Fibroblast of pulmonary artery (primary cell): ENCODE data around the gene TMEM121.
"Not testable (repeated sequence)": the region's sequence is repeated elsewhere in the genome, so short reads cannot be mapped to it uniquely, and the experiment has no call there.

ENCODE experiments used
- DNase-seq: peaks from one replicate; pipeline ENCODE4 v3.0.0-alpha.2; 2010; ENCODE audit warnings: low read depth
- H3K4me3 ChIP-seq: replicated peaks from 2 replicates; pipeline ENCODE4 v1.5.1; 2011; ENCODE audit warnings: low read depth, mild to moderate bottlenecking, control low read depth, low read length, moderate library complexity
- TF ChIP-seq, protein P1 (sequence below): IDR thresholded peaks from 2 replicates; pipeline ENCODE4 v1.5.1; 2011; ENCODE audit warnings: mild to moderate bottlenecking, control low read depth, low read length, inconsistent platforms; ENCODE audit errors: missing control alignments

TMEM121 gene

DNA sequence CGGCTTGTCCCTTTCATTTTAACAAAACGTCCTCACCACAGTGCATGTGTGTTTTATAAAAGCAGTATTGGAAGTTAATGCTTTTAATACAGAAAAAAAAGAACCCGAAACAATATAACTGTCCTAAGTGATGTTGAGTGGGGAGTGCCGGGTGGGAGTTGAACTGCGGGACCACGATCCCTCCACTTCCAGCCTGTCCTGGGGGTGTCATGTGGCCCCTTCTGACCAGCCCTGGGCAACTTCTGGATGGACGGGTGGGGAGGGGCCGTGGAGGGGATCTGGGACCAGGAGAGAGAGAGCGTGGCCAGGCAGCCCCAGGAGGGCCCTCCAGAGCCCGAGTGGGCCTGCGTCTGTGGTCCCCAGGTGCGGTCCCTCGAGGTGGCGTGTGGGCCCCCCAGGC lies 35.0 kb downstream of the TMEM121 start:
- not testable (repeated sequence) for DNase-seq

DNA sequence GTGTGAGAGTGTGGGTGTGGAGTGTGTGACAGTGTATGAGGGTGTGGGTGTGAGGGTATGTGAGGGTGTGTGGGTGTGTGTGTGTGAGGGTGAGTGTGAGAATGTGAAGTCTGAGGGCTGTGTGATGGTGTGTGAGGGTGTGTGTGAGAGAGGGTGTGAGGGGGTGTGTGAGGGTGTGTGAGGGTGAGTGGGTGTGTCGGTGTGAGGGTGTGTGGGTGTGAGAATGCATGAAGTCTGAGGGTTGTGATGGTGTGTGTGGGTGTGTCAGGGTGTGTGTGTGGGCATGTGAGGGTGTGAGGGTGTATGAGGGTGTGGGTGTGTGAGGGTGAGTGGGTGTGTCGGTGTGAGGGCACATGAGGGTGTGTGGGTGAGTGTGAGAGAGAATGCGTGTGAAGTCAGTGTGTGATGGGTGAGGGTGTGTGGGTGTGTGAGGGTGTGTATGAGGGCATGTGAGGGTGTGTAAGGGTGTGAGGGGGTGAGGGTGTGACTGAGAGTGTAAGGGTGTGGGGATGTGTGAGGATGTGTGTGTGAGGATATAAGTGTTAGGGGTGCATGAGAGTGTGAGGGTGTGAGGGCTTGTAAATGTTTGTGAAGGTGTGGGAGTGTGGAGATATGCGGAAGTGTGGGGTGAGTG lies 36.4 kb downstream of the TMEM121 start:
- no peak for DNase-seq
- TF ChIP-seq, protein P1, sequence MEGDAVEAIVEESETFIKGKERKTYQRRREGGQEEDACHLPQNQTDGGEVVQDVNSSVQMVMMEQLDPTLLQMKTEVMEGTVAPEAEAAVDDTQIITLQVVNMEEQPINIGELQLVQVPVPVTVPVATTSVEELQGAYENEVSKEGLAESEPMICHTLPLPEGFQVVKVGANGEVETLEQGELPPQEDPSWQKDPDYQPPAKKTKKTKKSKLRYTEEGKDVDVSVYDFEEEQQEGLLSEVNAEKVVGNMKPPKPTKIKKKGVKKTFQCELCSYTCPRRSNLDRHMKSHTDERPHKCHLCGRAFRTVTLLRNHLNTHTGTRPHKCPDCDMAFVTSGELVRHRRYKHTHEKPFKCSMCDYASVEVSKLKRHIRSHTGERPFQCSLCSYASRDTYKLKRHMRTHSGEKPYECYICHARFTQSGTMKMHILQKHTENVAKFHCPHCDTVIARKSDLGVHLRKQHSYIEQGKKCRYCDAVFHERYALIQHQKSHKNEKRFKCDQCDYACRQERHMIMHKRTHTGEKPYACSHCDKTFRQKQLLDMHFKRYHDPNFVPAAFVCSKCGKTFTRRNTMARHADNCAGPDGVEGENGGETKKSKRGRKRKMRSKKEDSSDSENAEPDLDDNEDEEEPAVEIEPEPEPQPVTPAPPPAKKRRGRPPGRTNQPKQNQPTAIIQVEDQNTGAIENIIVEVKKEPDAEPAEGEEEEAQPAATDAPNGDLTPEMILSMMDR: no peak
- H3K4me3 ChIP-seq: no peak overlapping the region

More for the DNA sequence above, 35.0 kb downstream of the TMEM121 start:
- H3K4me3 ChIP-seq: not testable (repeated sequence)

DNA sequence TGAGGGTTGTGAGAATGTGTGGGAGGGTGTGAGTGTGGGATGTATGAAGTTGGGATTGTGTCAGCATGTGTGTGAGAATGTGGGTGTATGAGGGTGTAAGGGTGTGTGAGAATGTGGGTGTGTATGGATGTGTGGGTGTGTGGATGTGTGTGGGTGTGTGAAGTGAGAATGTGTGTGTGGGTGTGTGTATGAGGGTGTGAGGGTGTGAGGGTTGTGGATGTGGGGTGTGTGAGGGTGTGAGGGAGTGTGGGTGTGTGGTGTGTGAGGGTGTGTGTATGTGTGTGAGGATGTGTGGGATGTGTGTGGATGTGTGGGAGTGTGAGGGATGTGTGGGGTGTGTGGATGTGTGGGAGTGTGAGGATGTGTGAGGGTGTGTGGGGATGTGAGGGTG lies 37.0 kb downstream of the TMEM121 start:
- TF ChIP-seq, protein P1: no peak
- DNase-seq: no peak
- no peak overlapping the region for H3K4me3 ChIP-seq

DNA sequence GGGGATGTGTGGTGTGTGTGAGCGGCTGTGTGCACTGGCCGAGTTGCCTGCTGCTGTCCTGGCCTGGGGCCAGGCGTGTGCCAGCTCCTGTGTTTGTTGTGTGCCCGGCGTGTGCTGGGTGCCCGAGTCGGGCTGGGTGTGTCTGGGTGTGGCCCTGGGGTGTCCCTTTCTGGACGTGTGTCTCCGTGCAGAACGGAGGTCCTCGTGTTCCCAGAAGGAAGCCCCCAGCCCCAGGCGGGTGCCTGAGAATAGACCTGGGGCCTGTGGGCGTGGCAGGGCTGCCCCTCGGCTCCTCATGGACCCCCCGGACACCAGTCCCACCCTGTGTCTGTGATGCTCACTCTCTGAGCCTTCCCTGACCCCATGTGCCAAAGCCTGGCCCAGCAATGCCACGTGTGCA lies 38.2 kb downstream of the TMEM121 start:
- DNase-seq, H3K4me3 ChIP-seq: not testable (repeated sequence)

DNA sequence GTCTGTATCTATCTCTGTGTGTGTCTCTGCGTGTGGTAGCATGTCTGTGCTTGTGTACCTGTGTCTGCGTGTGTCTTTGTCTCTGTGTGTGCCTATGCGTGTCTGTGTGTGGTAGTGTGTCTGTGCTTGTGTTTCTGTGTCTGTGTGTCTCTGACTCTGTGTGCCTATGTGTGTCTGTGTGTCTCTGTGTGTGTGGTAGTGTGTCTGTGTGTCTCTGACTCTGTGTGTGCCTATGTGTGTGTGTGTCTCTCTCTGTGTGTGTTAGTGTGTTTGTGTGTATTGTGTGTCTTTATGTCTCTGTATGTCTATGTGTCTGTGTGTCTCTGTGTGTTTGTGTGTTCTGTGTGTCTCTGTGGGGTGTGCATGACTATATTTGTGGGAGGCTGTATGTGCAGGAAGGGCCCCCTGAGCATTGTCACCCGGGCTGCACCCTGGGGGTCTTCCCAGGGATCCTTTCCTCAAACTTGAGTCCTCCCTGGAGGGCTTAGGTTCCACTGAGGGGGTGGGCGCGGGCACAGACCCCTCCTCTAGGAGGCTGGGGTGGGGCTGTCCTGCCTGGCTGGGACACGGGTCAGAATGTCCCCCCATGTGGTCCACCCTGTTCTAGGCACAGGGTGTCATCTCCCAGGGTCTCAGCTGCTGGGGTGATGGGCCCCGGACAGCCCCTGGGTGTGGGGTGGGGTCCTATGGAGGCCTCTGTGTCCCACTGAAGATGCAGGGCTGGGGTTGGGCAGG lies 39.0 kb downstream of the TMEM121 start:
- not testable (repeated sequence) for H3K4me3 ChIP-seq, DNase-seq

DNA sequence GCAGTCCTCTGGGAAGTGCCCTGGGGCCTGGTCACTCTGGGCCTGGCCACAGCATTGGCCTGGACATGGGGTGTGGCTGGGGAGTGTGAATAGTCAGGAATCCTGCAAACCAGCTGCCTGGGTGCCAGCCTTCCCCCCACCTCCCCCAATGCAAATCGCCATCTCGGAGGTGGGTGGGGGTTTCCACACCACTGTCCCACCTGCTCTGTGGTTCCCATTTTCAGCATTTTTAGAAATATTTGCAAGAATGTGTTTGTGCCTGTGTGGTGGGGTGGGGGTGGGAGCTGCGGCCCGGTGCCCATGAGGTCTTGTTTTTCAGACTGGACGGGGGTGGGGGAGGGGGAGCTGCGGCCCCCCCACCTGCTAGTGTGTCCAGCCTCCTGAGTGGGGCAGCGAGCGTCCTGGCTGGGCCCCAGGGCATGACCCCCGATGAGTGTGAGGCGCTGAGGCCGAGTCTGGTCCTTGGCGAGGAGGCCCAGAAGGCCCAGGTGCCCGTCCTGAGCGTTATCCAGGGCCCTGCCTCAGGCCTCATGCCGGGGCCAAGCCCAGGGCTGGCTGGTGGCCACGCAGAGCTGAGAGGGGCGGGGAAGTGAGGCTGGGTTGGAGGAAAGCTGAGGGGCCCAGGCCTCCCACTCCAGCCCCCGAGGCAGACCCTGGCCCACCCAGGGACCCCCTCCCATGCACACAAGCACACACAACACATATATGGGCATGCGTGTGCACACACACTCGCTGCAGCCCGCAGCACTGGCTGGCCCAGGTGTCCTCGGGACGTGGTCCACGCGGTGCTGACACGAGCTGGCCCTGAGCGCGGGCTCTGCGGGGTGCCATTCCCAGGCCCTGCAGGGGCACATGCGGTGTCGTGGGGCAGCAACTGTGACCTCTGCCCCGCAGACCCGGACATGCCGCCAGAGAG lies 40.1 kb downstream of the TMEM121 start:
- DNase-seq, H3K4me3 ChIP-seq: not testable (repeated sequence)

DNA sequence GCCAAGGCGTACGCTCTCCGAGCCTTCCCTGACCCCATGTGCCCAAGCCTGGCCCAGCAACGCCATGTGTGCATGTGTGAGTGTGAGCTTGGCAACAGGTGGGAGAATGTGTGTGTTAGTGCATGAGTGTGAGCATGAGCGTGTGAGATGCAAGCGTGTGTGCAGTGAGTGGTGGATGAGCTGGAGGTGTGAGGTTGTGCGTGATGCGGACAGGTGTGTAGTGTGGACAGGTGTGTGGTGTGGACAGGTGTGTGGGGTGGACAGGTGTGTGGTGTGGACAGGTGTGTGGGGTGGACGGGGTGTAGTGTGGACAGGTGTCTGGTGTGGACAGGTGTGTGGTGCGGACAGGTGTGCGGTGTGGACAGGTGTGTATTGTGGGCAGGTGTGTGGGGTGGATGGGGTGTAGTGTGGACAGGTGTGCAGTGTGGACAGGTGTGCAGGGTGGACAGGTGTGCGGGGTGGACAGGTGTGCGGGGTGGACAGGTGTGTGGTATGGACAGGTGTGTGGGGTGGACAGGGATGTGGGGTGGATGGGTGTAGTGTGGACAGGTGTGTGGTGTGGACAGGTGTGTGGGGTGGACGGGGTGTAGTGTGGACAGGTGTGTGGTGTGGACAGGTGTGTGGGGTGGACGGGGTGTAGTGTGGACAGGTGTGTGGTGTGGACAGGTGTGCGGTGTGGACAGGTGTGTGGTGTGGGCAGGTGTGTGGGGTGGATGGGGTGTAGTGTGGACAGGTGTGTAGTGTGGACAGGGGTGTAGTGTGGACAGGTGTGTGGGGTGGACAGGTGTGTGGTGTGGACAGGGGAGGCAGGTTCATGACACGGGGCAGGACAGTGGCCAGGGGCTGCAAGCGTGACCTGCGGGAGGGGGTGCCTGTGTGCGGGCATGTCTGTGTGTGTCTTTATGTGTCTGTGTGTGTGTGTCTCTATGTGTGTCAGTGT lies 41.1 kb downstream of the TMEM121 start:
- not testable (repeated sequence) for H3K4me3 ChIP-seq, DNase-seq

DNA sequence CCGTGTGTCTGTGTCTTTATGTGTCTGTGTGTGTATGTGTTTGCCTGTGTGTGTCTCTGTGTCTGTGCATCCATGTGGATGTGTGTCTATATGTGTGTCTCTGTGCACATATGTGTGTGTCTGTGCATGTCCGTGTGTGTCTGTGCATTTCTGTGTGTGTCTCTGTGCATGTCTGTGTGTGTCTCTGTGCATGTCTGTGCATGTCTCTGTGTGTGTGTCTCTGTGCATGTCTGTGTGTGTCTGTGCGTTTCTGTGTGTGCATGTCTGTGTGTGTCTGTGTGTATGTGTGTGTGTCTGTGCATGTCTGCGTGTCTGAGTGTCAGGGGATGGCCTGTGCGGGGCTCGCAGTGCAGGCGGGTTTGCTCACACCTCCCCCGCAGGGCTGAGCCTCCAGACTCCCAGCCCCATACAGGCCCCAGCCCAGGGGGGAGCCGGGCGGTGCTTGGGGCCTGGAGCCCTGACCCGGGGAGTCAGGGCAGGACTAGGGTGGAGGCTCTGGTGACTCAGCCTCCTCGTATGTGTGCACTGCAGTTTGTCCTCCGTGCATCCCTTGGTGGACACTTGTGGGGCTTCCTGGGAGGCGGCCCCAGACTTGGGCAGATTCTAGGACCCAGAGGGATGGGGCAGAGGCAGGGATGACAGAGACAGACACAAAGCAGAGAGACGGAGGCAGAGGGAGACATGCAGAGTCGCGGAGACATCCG lies 41.9 kb downstream of the TMEM121 start:
- DNase-seq, H3K4me3 ChIP-seq: not testable (repeated sequence)

DNA sequence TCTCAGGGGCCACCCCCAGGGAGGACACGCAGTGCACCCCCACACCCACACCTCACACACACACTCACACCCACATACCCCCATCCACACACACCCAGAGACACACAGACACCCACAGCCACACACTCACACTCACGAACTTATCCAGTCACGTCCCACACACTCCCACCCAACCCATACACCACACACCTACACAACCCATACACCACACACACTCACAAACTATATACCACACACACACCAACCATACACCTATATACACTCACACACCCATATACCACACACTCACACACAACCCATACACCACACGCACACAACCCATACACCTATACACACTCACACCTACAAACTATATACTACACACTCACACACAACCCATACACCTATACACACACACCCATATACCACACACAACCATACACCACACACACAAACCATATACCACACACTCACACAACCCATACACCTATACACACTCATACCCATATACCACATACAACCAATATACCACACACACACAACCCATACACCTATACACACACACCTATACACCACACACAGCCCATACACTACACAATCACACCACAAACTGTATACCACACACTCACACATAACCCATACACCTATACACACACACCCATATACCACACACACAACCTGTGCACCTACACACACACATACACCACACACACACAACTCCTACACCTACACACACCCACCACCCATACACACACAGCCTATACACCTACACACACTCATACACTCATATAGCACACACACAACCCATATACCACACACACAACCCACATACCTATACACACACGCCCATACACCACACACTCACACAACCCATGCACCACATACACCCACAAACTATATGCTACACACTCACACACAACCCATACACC lies 42.7 kb downstream of the TMEM121 start:
- H3K4me3 ChIP-seq: no peak overlapping the region
- DNase-seq: no peak
- TF ChIP-seq, protein P1: no peak
